Urothelium cell line (cell line): Measurements from ENCODE around the gene MAPRE2.
"Not testable (repeated sequence)": the region's sequence is repeated elsewhere in the genome, so short reads cannot be mapped to it uniquely, and the experiment has no call there.

Experiments used
- DNase-seq: peaks from one replicate; pipeline ENCODE4 v3.0.0; 2011; ENCODE audit warnings: low spot score, mixed read lengths
- FAIRE-seq: peaks from 2 replicates; lab custom pipeline; 2011; peaks lifted over from hg19 to GRCh38; lab: Jason Lieb, UNC

MAPRE2 gene

GRCh38 chr18:35089382-35089781, 48.2 kb downstream of the MAPRE2 start:
- DNase-seq: no peak
- no peak for FAIRE-seq

DNA sequence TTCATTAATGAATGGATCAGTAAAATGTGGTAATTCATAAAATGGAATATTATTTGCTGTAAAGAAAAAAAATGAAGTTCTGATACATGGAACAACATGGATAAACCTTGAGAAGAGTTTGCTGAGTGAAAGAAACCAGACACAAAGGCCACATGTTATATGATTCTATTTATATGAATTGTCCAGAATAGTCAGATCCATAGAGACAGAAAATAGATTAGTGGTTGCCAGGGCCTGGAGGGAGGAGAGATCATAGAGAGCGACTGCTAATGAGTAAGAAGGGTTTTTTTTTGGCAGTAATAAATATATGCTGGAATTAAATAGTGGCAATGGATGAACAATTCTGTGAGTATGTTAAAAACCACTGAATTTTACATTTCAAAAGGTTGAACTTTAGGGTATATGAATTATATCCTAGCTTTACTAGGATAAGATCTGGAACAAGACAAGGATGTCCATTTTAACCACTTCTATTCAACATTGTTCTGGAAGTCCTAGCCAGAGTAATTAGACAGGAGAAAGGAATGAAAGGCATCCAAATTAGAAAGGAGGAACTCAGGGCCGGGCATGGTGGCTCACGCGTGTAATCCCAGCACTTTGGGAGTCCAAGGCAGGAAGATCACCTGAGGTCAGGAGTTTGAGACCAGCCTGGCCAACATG, 48.8 kb downstream of the MAPRE2 start:
- FAIRE-seq (no peak), DNase-seq (no peak)

GRCh38 chr18:35091841-35092240, 50.6 kb downstream of the MAPRE2 start:
- no peak for FAIRE-seq
- no peak for DNase-seq

DNA sequence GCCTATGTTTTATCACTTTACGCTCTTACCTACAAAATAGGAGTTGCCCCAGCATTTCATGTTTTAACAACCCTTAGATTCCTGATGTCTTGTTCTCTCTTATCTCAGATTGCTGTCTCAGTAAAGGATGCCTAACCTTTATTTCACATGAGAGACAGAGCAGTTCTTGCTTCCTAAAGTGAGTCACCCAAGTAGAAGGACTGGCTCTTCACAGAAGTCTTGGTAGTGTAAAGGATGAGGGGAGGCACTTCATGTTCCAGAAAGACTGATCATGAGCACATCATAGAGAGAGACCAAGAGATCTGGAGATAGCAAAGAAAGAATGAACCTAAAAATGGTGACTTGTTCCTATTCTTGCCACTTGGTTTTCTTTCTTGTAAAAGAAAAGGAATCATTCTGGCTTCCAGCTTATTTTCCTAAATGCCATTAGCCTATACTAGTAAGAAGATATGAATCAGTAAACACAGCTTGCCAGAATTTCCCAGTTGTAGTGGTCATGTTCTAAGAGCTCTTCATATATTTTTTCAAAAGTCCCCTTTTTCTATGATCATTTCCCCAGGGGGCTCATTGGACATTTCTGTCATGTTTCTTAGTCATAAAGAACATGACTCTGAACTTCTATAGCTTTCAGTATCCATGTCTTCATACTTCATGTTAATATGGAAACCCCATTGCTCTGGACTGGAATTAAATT, 54.9 kb downstream of the MAPRE2 start:
- DNase-seq (no peak), FAIRE-seq (no peak)

- no peak for FAIRE-seq
- no peak for DNase-seq
Measured at GRCh38 chr18:35096677-35097011, 55.4 kb downstream of the MAPRE2 start.

- DNase-seq (no peak), FAIRE-seq (no peak)
Measured at GRCh38 chr18:35097195-35097594, 56.0 kb downstream of the MAPRE2 start.

DNA sequence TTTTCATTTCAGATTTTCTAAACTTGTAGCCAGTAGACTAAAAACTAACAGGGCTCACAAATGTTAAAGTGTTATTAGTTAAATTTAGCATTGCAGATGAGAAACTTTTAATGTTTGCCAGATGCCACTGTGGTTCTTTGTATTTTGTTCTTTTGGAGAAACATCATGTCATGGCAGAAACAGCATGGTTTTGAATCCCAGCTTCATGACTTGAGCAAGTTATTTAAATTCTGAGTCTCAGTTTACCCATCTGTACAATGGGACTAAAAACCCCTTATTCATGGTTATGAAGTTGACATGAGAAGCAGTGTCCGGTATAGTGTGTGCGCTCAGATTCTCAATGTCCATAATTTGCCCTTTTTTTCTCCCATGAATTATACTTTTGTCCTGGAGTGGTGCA, 56.5 kb downstream of the MAPRE2 start:
- FAIRE-seq (no peak), DNase-seq (no peak)

DNA sequence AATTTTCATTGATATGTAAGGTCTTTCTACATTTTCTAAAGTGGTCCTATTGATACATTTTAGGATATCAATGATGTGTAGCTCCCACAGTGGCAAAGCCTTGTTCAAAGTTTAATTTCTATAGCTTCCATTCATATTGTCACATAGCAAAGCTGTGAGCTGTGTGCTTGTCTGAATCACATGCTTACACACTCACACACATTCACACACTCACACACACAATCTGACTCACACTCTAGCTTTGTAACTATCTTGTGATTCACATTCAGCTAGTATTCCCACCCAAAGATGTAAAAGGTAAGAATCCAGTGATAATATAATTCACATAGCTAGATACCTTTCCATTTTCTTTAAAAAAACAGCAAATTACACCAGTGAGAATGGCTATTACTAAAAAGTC, 58.7 kb downstream of the MAPRE2 start:
- FAIRE-seq (no peak), DNase-seq (no peak)

- FAIRE-seq: no peak
- DNase-seq: no peak
Measured at GRCh38 chr18:35104391-35105051, 63.3 kb downstream of the MAPRE2 start.

DNA sequence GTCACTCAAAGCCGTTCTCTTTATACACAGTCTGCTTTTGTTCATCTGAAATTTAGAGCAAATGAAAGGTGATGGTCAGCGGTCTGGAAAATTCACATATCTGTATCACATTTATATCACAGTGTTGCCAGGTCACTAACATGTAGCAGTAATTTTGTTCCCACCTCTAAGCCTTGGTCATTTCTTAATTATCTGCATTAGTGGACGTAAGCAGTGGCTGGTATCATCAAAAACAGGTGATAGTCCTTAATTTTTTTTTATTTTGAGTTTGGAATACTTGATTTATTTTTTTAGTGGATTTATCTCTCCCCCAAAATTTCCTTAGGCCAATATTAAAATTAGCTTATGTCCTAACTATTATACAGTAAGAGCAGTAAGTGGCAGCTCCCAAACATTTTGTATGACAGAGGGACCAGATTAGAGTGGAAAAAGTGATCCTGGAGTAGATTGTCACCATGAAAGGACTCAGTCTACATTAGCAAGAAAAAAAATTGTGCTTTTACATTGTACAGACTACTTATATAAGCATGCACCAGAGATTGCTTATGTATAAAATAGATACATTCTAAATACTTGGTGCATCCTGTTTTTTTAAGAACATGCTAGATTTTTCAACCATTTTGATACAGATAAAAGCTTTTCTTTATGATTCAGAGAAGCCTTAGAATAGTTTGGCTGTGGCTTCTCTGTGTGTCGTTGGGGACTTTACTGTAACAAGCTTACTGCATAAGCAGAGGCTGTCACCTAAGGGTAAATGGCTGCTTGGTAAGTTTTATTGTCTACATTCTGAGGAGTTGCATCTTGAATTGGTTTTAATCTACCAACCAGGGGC, 65.0 kb downstream of the MAPRE2 start:
- FAIRE-seq (no peak), DNase-seq (no peak)

DNA sequence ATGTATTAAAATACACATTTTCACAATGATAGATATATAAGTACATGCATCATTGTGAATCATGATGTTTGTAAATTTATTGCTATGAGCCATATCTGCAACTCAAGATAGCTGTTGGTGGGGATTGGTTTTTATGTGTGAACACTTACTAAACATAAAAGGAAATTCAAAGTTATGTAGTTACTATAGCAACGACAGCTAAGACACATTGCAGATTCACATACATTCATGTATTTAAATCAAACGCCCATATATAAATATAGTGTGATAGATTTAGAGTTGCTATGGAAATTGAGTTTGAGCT, 65.6 kb downstream of the MAPRE2 start:
- DNase-seq (no peak), FAIRE-seq (no peak)

DNA sequence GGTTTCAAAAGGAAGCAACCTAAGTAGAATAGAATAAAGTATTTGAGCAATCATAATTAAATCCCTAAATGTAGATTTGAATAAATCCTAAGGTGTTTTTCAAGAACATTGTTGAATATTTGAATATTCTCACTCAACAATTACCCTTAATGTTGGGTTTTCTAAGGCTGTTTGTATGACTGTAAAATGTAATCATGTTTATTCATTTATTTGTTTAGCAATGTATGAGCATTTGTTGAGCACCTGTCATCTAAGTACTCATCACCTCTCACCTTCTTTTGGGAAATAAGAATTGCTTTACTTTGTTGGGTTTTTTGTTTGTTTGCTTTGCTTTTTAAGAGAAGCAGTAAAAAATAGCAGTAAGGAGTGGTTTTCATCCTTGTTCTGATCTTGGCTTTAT, 66.0 kb downstream of the MAPRE2 start:
- DNase-seq: no peak
- no peak for FAIRE-seq

DNA sequence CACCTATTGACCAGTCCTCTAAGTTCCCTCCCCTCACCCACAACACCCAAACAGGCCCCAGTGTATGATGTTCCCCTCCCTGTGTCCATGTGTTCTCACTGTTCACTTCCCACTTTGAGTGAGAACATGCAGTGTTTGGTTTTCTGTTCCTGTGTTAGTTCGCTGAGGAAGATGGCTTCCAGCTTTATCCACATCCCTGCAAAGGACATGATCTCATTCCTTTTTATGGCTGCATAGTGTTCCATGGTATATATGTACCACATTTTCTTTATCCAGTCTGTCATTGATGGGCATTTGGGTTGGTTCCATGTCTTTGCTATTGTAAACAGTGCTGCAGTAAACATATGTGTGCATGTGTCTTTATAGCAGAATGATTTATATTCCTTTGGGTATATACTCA, 66.9 kb downstream of the MAPRE2 start:
- FAIRE-seq, DNase-seq: not testable (repeated sequence)

DNA sequence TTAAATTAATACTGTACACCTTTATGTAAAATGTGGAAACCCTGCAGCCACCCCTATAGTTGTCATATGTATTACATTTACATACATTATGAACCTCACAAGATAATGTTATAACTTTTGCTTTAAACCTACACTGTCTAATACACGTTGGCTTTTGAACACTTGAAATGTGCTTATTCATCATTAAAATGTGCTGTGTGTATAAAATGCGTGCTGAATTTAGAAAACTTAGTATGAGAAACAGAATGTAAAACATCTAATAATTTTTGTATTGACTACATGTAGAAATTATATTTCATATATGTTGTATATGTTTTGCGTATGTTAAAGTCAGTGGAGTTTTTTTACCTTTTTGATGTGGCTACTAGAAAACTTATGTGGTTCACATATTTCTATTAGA, 68.8 kb downstream of the MAPRE2 start:
- no peak for DNase-seq

GRCh38 chr18:35110554-35111485, 69.6 kb downstream of the MAPRE2 start:
- no peak for FAIRE-seq
- DNase-seq: no peak

More for the DNA sequence above, 68.8 kb downstream of the MAPRE2 start:
- FAIRE-seq: no peak

- DNase-seq (no peak), FAIRE-seq (no peak)
Measured at GRCh38 chr18:35112696-35113095, 71.5 kb downstream of the MAPRE2 start.

DNA sequence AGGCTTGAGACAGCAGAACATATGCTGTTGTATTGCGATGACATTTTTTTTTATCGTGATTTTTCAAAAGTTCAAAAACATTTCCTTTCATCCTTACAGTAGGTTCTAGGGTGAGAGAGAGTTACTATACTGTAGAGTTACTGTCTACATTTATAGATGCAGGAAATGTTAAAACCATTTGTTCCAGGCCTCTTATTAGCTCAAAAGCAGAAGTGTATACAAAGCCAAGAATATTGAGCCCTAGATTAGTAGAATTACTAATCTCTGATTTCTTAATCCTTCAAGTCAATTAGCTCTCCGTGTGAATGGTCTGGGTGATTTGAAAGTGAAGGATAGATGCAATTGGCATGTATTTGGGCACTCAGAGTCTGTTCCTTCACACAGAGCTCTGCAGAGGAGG, 73.1 kb downstream of the MAPRE2 start:
- FAIRE-seq (no peak), DNase-seq (no peak)

GRCh38 chr18:35116784-35117318, 75.6 kb downstream of the MAPRE2 start:
- DNase-seq (no peak), FAIRE-seq (no peak)

GRCh38 chr18:35117372-35117771, 76.2 kb downstream of the MAPRE2 start:
- no peak for FAIRE-seq

GRCh38 chr18:35117951-35118411, 76.8 kb downstream of the MAPRE2 start:
- DNase-seq: no peak
- no peak for FAIRE-seq

More at GRCh38 chr18:35117372-35117771, 76.2 kb downstream of the MAPRE2 start:
- DNase-seq: no peak
